Dermis blood vessel endothelial cell (primary cell): ENCODE results near the gene SV2C. TPM values are rescaled to one million over a fixed set of nuclear protein-coding genes. Genes with fewer than 3 reads are reported as not detected.
A peak's percentile ranks its signal among the peaks of the same experiment; 100 is the strongest.

Source experiments
- DNase-seq: peaks from one replicate; pipeline ENCODE4 v3.0.0; 2010
- total RNA-seq: library from RNA; depleted of rRNA; stranded (reverse); fragments of >200 nt; gene quantifications from 2 replicates; pipeline ENCODE4 v1.2.3, GENCODE V29; 2014

The SV2C gene
- total RNA-seq, 1 donor from 2014 or later: not detected

DNA sequence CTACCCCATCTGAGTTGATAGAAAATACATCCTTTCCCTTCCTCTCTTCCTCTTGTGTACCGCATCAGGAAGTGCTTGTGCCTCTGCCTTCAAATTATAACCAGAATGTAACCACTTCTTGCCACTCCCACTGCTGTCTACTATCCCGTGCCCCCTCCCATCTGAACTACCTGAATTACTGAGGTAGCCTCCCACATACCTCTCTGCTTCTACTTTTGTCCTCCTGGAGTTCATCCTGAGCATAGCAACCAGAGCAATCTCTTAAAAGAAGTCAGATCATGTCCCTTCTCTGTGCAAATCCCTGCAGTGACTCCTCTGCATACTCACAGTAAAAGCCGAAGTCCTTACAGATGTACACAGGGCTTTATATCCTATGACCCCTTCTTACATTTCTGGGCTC lies 23.0 kb downstream of the SV2C start:
- no peak for DNase-seq

DNA sequence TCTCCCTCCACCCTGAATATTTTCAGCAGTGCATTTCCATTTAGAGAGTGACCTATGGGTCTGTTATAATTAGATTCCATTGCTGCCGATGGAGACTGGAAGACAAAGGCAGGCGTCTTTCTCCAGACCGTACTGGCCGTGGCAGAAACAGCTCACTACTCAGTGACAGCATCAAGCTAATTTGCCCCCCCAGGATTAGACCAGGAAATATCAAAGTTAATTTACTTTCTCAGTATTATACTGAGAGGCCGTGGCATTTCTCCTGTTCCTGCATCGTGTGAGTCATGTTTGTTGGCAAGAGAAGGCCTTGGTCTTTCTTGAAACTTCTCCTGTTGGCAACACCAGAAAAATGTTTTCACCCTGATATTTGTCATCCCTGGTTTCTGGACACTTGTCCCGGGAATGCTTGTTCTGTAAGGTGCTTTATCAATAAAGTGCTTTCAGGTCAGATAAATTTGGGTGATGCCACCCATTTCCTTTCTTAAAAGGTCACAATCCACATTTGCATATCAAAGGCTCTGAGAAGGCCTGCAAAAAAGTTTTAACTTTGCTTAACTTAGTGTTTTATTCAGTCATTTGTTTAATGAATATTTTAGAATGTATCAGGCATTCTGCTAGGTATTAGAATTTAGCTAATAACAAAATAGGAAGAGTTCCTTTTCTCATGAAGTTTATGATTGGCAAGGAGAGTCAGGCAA lies 28.4 kb downstream of the SV2C start:
- DNase-seq: peak; percentile 54

DNA sequence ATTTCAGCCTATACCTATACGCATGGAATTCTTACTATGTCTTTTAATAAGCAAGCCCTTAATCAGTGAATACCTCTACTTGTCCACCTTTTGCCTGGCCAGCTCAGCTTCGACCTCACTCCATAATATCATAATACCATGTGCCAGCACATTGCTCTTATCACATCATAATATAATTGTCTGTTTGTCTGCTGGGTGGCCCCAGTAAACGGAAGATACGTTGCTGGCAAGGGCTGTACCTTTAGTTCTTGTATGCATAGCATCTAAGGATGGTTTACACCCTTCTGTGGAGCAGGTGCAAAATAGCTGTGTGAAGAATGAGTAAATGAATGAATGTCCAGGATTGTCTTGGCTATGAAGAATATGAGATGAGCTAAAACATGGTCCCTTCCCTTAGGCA lies 29.9 kb downstream of the SV2C start:
- no peak for DNase-seq

DNA sequence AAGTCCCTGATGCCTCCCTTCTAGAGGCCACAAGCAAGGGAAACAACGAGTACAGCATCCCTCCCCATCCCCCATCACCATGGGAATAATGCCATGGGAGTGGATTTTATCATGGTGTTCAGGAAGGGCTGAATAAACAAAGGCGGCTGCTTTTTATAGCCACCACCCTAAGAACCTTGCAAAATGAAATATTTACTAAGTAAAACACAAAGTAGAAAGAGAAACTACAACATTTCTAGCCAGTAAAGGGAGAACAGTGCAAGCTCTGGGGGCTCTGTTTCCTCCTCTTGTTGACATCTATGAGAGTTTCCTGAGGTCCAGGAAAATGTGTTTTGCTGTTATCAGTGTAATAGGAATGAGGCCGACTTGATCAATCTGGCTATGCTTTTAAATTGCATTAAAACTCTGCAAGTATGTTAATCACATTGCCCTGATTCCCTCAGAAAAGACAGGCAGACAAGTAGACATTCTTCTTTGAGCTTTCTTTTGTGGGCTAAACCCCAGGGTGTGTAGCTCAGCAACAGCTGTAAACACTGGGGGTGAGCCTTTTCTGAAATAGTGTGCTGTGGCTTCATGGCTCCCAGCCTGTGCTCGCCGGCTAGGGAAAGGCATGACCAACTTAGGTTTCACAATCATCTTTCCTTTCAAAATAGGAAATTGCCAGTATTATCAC lies 31.1 kb downstream of the SV2C start:
- peak; percentile 53 for DNase-seq

DNA sequence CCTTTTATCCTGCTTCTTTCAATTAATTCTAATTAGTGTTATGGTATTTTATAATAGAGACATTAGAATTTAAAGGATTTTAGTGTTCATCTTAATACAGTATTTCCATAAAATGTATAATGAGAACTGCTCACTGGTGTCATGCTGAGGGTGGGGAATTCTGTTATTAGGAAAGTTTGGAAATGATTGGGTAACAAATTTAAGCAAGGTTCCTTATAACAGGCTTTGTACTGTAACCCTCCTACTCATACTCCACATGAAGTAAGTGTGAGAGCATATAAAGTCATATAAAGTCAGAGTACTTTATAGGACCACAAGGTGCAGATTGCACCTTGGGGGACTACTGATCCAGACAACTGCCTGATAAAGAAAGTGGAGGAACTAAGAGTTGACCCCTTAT lies 42.2 kb downstream of the SV2C start:
- DNase-seq: no peak

DNA sequence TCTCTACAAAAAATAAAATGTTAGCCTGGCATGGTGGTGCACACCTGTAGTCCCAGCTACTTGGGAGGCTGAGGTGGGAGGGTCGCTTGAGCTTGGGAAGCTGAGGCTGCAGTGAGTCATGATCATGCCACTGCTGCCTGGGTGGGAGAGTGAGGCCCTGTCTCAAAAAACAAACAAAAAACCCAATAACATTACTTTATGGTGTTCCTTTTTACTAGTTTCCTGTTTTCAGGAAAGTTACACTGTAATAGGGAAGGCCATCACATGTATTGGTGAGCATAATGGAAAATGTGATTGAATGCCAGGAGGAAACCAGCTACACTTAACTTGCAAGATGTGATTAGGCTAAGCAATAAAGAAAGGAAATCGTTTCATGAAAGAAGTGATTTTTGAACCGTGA lies 42.7 kb downstream of the SV2C start:
- peak; percentile 19 for DNase-seq

DNA sequence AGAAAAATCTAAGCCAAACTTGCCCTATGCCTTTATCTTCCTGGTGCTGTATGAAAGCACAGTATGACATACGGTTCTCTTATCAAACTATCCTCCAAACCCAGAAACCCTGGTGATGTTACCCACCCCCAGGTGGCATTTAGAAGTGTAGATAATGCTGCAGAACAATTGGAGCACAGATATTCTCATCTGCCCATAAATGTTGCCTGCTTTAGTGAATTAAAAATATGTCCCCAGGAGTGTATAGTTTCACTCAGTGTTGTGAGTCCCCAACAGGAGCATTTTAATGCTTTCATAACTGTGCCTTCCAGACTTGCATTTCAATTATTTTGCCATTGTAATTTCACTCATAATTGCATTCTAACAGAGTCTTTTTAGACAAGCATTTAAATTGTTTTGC lies 50.8 kb downstream of the SV2C start:
- no peak for DNase-seq

DNA sequence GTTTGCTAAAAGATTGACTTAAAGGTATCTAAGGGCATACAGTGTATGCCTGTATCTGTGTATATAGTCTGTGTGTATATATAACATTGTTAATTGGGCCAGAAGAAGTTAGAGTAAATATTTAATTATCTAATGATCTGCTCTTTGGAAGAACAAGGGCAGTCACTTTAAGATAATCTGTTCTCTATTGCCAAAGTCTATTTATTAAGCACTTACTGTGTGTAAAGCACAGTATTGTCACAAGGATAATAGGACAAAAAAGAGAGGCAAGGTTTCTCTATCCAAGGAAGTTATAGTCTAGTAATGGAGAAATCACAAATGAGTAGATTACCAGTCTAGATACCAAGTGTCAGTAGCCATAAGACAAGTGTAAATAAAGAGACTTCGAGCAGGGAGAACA lies 51.5 kb downstream of the SV2C start:
- DNase-seq: no peak

DNA sequence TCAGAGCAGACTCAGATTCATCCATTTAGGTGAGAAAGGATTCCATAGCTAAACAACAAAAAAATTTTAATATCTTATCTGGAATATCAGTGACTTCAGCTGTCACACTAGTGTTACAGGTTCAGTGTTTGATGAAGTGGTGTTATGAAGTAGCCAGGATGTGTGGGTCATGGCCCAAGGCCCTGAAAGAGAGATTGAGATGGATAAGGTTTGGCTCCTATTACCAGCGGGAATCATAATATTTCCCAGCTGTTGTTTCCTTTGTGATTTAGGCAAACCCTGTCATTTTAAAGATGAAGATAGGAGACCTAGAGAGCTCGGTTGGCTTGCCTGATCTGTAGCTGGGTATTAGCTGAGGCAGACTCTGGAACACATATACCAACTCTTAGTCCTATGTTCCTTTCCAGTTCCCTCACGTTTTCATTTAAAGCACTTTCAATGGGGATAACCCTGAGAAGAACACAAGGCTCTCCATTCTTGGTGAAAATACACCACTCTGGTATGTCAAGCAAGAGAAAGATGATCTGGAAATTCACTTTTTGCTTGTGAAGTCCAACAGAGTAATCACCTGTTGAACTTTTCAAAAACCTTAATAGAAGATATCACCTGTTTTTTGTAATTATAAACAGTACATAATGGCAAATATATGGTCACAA lies 54.8 kb downstream of the SV2C start:
- no peak for DNase-seq

DNA sequence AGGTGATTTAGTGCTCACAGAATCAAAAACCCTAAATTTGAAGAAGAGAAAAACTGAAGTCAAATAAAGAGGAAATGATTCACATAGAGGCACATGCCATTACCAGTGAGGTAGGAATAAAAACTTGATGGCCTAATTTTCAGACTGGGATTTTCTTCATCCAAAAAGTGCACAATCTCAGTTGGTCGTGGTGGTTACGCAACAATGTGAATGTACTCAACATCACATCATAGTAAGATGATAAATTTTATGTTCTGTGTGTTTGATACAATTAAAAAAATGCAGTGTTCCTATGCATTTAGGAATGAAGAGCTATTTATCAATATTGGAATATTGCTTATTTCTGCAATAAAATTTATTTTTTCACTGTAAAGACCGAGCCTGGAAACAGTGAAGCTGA lies 60.7 kb downstream of the SV2C start:
- no peak for DNase-seq

DNA sequence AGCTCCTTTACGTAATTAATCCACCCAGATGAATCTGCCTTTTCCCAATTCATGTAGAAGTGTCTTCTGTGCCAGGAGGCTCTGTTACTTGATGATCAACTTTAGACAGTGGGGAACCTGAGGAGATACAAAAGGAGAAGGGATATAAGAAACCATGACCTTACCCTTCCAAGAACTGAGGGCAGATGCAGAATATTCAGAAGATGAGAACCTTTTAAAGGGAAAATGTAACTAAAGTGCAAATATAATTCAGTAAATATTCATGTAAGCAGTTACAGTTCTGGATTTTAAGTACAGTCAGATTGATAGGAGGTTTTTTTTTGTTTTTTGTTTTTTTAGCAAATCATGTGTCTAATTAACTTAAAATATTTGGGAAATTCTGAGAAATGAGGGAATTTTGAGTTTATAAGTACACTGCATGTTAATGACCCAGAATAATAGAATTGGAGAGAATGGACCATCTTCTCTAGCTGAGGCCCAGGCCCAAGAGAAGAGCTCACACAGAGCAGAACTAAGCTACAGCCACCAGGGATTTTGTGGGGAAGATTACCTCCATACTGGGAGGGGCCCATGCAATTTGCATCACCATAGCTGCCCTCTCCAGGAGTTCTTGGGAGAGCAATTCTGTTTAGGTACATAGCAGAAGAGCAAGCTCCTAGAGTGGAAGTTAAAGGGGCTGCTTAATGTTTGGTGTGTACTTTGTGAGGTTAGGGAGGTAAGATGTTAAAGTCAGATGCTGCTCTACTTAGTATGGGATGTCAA lies 61.5 kb downstream of the SV2C start:
- no peak for DNase-seq

DNA sequence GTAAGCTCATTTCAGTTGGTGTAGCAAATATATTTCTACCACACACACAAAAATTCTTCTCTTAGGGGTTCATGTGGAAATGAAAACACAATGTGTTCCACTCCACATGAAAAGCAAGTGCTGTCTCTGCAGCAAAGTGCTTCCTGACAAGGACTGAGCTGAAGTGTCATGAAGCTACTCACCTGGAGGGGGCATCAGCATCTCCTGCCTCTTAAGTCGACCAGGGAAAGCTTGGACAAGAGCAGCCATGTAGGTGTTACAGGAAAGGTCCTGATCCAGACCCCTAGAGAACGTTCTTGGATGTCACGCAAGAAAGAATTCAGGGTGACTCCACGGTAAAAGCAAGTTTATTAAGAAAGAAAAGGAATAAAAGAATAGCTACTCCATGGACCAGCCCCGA lies 62.8 kb downstream of the SV2C start:
- peak; percentile 36 for DNase-seq

DNA sequence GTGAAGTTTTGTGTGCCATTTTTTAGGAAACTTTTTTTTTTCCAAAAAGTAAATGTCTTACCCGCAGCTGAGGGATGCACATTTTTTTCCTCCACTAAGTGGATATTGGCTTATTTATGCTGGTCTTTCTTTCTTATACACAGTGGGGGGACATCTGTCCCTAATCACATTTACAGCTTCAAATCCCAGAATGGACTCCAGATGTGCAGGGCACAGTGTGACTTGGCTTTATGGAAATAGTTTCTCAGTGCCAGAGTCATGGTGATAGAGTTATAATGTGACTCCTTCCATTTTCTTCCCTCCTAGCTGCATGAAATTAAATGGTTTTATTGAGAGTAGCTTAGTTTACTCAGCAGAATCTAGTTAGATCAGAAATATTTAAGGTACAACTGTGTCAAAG lies 66.5 kb downstream of the SV2C start:
- DNase-seq: no peak

DNA sequence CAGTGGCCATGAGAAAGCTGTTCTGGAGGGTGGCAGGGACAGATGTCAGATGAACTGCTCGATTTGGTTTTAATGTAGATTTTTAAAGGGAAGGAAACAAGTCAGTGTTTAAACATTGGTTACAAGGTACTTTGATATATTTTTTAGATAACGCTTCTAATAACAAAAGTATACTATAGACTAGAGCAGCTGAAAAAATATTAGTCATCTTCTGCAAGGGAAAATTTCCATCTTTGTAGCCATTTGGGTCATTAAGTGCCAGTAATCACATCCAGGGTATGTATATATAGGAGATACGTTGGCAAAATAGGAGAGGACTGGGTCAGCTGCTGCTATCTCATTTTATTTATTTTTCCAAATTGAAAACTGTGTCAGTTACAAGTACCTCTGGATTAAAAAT lies 69.0 kb downstream of the SV2C start:
- DNase-seq: peak; percentile 26

DNA sequence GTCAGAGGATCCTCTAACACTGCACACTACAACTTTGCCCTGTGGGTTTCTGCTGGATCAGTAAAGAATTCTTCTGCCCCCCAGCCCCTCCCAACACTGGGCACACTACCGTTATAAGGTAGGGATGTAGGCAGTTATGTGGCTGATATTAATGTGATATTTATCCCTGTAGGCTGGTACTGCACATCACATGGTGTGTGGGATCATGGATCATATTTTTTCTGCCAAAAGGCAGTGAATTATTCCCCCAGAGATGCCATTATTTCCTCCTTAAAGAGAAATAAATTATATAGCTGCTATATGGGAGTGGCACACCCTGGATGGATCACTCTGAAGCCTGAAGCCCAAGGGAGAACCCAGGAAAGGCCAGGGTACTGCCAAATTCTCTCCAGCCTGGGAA lies 69.5 kb downstream of the SV2C start:
- no peak for DNase-seq

DNA sequence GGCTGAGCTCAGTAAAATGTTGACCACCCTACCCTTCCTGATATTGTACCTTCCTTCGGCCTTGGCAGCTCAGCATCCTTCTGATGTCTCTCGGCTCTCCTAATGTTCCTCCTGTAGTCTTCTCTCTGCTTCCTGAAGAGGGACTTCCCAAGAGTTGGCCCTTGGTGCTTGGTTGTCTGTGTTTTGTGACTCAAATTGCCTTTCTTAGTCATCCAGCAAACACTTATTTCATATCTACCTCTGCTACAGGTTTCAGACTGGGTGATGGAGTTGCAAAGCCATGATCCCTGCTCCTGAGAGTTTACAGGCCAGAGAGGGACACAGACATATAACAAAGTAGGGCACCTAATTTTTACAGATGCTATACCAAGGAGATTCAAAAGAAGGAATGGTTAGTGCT lies 70.1 kb downstream of the SV2C start:
- no peak for DNase-seq

DNA sequence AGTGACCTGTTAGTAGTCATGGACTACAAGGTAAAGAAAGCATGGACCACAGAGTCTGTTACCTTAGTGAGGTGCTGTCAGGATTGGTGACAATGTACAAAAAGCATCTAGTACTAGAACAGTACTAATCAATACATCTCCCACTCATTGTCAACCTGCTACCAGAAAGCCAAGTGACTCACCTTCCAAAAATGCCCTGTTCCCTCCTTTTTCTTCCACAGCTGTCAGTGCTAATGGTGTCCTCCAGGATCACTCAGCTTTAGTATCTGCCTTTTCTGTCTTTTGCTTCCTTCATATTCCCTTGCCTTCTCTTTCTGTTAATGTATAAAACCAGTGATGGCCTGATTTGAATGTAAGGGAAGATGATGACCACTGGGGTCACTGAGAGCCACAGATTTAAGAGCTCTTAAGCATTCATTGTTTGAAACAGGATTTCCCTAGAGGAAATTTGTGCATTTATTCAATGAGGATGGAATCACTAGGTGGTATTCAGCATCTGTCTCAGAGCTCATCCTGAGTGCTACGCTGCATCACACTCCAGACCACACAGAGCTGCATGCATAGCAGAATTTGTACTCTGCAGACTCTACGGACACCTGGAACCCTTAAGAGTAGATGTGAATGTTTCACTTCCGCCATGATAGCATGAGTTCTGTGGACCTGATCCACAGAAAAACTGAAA lies 71.0 kb downstream of the SV2C start:
- no peak for DNase-seq

DNA sequence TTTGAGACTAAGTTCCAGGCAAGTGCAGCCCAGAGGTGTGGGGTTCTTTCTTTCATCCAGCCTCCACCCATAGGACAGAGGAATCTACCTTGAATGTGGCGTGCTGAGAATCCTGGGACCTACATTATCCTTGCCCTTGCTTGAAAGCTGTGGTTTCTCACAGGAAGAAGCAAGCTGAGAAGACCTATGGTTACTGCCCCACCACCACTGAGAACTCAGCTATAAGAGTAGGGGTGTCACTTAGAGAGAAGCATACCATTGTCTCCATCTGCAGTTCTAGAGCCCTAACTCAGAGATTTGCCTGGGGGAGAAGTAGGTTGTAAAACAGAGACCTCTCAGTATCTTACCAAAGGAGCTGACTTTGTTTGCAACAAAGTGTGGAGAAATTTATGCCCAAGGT lies 72.4 kb downstream of the SV2C start:
- DNase-seq: no peak

DNA sequence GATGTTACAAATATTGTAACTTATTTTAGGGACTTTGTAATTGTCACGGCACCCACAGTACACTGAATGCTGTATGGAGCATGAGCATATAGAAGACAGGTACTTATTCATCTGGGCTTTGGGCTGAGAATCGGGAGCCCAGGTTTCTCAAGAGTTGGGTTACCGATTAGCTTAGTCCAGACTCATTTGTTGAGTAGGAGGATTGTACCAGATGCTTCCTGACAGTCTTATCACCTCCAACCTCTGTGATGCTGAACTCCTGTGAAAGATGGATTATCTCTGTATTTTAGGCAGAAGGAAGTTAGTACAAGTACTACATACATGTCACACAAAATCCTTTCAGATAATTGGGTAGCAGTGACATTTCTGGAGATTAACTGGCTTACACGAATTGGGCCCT lies 79.2 kb downstream of the SV2C start:
- DNase-seq: no peak

DNA sequence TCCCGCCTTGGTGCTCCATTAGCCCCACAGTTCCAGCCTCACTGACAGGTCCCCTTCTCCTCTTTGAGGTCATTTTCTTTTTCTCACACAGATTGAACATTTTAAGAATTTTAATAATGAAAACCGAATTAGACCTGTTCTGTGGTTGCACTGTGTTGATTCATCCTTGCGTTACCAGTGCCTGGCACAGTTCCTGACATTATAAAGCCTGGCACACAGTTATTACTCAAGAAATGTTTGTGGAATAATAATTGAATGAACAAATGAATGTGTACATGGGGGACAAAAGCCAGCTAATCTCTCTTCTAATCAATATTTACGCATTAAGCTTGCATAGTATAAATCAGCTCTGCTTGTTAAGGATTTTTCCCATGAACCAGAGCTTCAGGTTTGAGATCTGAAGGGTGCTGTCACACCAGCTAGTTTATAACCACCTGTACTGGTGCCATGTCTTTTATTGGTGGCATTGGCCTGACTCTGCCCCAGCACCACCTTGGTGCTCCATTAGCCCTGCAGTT lies 80.0 kb downstream of the SV2C start:
- no peak for DNase-seq

DNA sequence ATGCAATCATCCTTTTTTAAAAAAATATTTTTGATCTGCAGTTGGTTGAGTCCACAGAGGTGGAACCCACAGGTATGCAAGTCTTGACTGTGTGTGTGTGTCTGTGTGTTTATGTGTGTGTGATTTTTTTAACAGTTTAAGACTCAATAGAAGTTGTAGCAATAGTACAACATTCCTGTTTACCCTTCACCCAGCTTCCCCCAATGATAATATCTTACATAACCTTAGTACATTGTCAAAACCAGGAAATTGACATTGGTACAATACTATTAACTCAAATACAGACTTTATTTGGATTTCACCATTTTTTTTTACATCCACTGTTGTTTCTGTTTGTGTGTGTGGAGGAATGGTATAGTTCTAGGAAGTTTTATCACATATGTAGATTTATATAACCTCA lies 81.8 kb downstream of the SV2C start:
- no peak for DNase-seq

DNA sequence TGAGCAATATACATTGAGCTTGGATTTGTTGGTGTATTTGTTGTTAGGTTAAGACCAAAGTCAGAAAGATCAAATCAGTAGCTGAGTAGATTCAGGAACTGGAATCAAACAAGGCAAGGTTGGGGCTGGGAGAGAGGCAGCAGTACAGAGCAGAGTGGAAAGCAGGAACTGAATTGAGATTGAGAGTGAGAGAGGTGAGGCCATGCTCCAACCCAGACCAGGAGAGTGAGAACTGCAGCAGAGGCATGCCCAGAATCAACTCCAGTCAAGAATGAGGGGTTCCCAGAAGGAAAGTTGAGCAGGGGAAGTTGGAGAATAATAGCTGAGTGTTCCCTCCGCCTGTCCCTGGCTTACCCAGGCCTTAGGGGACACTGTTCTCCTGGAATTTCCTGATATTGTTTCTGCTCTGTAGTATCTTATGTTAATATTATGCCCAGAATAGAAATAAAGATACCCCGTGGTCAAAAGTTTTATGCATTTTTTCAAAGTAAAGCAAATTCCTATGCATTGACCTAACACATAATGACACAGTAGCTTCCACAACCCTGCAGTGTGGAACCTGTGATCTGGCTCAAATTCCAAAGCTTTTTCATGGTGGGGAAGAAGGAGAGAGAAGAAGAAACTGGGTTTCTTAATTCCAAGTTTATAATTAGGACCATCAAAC lies 82.7 kb downstream of the SV2C start:
- peak; percentile 53 for DNase-seq
